ENCODE results near the gene TWSG1. TPM values are rescaled to one million over a fixed set of nuclear protein-coding genes. Genes with fewer than 3 reads are reported as not detected.
"Not testable (repeated sequence)": the region's sequence is repeated elsewhere in the genome, so short reads cannot be mapped to it uniquely, and the experiment has no call there.

The TWSG1 gene
- total and polyA plus RNA-seq, 11 donors = 6.9 to 18.0 (median 13.3) TPM

- ATAC-seq = no peak
- H3K4me3 ChIP-seq = no peak overlapping the region
- no peaks in the 10 kb centered on the region for H3K27me3 ChIP-seq
- no peaks in the 10 kb centered on the region for H3K36me3 ChIP-seq
- TF ChIP-seq, protein P1, sequence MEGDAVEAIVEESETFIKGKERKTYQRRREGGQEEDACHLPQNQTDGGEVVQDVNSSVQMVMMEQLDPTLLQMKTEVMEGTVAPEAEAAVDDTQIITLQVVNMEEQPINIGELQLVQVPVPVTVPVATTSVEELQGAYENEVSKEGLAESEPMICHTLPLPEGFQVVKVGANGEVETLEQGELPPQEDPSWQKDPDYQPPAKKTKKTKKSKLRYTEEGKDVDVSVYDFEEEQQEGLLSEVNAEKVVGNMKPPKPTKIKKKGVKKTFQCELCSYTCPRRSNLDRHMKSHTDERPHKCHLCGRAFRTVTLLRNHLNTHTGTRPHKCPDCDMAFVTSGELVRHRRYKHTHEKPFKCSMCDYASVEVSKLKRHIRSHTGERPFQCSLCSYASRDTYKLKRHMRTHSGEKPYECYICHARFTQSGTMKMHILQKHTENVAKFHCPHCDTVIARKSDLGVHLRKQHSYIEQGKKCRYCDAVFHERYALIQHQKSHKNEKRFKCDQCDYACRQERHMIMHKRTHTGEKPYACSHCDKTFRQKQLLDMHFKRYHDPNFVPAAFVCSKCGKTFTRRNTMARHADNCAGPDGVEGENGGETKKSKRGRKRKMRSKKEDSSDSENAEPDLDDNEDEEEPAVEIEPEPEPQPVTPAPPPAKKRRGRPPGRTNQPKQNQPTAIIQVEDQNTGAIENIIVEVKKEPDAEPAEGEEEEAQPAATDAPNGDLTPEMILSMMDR (IDR thresholded peaks at IDR 0.05) = no peak
- no peak for TF ChIP-seq POLR2A (IDR thresholded peaks at IDR 0.05)
- WGBS, 4 donors = 86 to 94% (median 90%) methylated on average over 7 of the region's 7 CpGs
- H3K9me3 ChIP-seq = no peaks in the 10 kb centered on the region
- intact Hi-C loops (cut with DNase I) = no loop called here
- H3K4me1 ChIP-seq = no peaks in the 10 kb centered on the region
- no peak for DNase-seq
- no peak overlapping the region for H3K27ac ChIP-seq
These were observed 92.2 kb downstream of the TWSG1 start for GRCh38 chr18:9426753-9427152.

DNA sequence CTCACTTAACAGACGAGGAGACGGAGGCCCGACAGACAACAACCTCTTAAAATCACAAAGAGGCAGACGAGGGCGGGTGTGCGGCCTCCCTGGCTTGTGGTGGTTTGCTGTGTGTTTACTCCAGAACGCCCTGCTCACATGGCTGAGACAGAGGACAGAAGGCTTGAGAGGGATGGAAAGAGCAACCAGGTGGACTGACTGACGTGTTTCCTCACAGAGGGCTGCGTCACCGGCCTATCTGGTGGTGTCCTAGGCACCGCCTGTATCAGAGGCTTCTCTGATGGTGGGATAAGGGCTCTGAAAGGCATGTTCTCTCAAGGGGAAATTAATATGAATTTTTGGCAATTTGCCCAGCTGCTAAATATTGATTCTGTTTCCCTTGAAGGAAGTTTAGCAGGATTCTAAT, 93.7 kb downstream of the TWSG1 start:
- Histone ChIP-seq H3K36me3 (no peaks in the 10 kb centered on the region), H3K27me3 (no peaks in the 10 kb centered on the region), H3K4me3 (no peak overlapping the region), H3K27ac (no peak overlapping the region), H3K4me1 (no peaks in the 10 kb centered on the region), H3K9me3 (no peaks in the 10 kb centered on the region)
- intact Hi-C loops (cut with DNase I) = no loop called here
- ATAC-seq (peak in 3 of 4 donors; percentile 24 to 56 (median 49)), DNase-seq (no peak)
- 89 to 94% (median 90%) methylated on average over 11 of the region's 11 CpGs for WGBS, 4 donors
- TF ChIP-seq, protein P1 (IDR thresholded peaks at IDR 0.05) = no peak
- TF ChIP-seq POLR2A (IDR thresholded peaks at IDR 0.05) = no peak

GRCh38 chr18:9428862-9429661, 94.5 kb downstream of the TWSG1 start:
- DNase-seq (no peak), ATAC-seq (peak in 2 of 4 donors; percentile 63 to 77)
- WGBS, 4 donors = 86 to 88% (median 86%) methylated on average over 6 of the region's 6 CpGs
- intact Hi-C loops (cut with DNase I) = no loop called here
- H3K9me3 ChIP-seq = no peaks in the 10 kb centered on the region
- TF ChIP-seq, protein P1 (IDR thresholded peaks at IDR 0.05) = no peak
- TF ChIP-seq POLR2A (IDR thresholded peaks at IDR 0.05) = no peak
- no peaks in the 10 kb centered on the region for H3K27me3 ChIP-seq
- H3K27ac ChIP-seq = no peak overlapping the region
- no peaks in the 10 kb centered on the region for H3K36me3 ChIP-seq
- H3K4me1 ChIP-seq = peaks cover 0 to 5% (median 0%) of the 10 kb centered on the region in 12 donors
- no peak overlapping the region for H3K4me3 ChIP-seq

- Histone ChIP-seq H3K4me3 (no peak overlapping the region), H3K36me3 (no peaks in the 10 kb centered on the region), H3K27ac (no peak overlapping the region), H3K9me3 (no peaks in the 10 kb centered on the region), H3K27me3 (no peaks in the 10 kb centered on the region), H3K4me1 (peaks cover 0 to 5% (median 0%) of the 10 kb centered on the region in 12 donors)
- TF ChIP-seq, protein P1 (IDR thresholded peaks at IDR 0.05) = no peak
- no peak for TF ChIP-seq POLR2A (IDR thresholded peaks at IDR 0.05)
- intact Hi-C loops (cut with DNase I) = no loop called here
- WGBS, 4 donors = 42 to 65% (median 52%) methylated on average over 3 of the region's 3 CpGs
- ATAC-seq = peak in 2 of 4 donors; percentile 52 to 65
- DNase-seq = no peak
These were observed 95.1 kb downstream of the TWSG1 start for GRCh38 chr18:9429662-9429993.

DNA sequence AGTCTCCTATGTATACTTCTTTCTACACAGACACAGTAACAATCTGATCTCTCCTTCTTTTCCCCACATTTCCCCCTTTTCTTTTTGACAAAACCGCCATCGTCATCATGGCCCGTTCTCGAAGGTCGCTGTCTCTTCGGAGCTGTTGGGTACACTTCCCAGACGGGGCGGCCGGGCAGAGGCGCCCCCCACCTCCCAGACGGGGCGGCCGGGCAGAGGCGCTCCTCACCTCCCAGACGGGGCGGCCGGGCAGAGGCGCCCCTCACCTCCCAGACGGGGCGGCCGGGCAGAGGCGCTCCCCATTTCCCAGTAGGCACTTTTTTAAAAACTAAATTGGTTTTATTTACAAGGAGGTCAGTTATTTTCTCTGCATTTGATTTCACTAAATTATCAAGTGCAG, 95.7 kb downstream of the TWSG1 start:
- H3K27ac ChIP-seq; H3K4me3 ChIP-seq; DNase-seq; H3K4me1 ChIP-seq; H3K9me3 ChIP-seq; H3K27me3 ChIP-seq; ATAC-seq; intact Hi-C loops (cut with DNase I); H3K36me3 ChIP-seq: not testable (repeated sequence)
- WGBS, 4 donors = 92 to 96% (median 94%) methylated on average over 22 of the region's 22 CpGs

All from heart left ventricle (tissue), 16 donors.